HG03432 (cell line): ENCODE data around the gene ANKRD44.

Experiments used
- ATAC-seq: cut with Tn5 transposase; IDR thresholded peaks from one replicate; pipeline ENCODE4 v1.9.1; 2021; ENCODE audit warnings: mild to moderate bottlenecking, moderate library complexity; ENCODE audit not compliant: unreplicated experiment

ANKRD44 gene

DNA sequence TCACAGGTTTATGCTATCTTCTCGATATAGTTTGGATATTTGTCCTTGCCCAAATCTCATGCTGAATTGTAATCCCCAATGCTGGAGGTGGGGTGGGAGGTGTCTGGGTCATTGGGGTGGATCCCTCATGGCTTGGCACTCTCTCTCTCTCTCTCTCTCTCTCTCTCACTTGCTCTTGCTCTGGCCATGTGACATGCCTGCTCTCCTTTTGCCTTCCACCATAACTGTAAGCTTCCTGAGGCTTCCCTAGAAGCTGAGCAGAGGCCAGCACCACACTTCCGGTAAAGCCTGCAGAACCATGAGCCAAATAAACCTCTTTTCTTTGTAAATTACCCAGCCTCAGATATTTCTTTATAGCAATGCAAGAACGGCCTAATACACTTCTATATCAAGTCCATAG lies 342.8 kb downstream of the ANKRD44 start:
- ATAC-seq: no peak

DNA sequence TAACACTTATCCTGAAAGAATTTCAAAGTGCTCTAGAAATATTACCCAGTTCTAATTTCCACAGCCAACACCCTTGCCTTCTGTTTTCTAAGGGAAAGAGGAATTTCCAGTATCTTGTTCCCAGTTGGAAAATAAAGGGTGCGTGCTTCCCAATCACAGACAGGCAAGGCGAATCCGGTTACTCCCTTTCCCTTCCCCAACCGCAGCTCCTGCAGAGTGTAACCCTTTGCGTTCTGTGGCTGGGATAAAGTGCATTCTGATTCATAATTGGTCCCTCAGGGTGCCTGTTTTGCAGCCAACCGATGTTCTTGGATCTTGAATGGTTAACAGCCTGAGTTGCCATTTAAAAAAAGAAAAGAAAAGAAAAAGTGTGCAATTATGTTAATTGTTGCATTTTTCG lies 343.5 kb downstream of the ANKRD44 start:
- ATAC-seq: no peak

DNA sequence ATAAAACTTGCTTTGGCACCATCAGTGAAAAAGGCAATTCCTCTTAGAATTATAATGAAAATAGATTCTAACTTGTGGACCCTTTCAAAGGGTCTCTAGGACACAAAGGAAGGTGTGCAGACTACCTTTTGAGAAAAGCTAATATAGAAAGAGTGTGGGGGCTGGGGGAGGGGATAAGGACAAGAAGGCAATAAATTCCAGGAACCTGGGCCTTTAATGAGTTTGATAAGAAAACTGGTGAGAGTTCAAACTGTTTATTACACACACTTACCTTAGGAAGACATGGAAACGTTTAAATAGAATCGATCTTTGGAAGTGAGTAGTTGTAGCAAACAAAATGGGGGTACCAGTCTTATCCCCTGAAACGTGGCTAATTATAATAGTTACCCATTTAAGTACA lies 344.5 kb downstream of the ANKRD44 start:
- ATAC-seq: no peak

DNA sequence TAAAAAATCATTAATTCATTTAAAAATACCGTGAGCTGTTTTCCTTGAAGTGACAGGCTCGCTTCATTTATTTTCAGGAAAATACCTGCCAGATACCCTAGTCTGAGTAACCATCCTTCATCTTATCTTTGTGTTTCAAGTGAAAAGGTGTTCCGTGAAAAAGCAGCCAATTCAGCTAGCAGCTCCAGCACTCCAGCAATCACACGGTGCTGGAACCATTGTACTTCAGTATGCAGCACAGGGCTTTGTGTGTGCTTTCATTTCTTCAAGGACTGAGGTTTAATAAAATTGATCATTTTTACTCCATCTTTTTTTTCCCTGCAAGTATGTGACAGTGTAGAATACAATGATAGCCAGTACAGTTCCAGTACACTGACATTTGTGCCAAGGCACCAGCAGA lies 344.9 kb downstream of the ANKRD44 start:
- ATAC-seq: no peak

DNA sequence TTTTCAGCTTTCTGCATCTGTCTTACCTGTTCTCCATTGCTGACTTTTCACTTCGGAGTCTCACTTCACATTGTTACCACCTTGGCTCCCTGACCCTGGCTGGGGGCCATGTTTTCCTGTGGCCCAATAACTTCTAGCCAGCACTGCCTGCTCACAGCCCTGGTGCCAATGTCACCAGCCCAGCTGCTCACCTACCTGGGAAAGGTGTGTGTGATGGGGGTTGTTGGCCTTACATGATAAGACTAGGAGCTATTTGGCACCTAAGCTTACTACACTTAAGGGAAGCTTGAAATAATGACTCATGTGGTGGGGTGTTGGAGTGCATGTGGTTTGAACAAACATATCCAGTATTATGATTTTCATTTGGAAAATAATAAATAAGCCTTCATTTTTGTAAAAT lies 346.6 kb downstream of the ANKRD44 start:
- ATAC-seq: no peak

DNA sequence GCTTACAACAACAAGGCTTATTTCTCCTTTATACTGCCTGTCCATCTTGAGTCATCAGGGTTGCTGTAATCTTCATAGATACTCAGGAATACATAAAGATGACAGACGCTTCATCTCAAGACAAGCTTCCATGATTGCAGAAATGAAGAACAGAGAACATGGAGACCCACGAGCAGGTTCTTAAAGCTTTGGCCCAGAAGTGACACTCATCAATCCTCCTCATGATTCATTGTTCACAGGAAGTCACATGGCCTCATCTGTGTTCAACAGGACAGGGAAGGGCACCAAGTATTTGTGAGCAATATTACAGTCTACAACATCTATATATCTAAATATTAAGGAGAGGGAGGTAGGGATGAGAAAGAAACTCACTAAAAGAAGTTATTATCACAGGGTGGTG lies 347.5 kb downstream of the ANKRD44 start:
- no peak for ATAC-seq

DNA sequence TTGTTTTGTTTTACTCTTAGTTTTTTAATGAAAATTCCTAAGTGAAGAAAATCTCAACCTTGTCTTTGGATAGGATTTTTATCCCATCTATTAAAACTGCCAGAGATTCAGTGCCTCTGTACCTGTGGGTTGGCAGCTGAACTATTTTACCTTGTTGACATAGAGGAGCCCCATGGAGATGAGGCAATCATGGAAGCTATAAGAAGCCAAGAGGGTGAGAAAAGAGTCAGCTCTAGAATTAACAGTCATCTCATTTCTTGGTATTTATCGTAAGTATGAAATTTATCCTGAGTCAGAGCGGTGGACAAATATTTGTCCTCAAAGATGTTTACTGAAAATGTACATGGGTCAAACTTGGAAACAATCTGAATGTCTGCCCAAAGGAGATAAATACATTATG lies 348.3 kb downstream of the ANKRD44 start:
- no peak for ATAC-seq

DNA sequence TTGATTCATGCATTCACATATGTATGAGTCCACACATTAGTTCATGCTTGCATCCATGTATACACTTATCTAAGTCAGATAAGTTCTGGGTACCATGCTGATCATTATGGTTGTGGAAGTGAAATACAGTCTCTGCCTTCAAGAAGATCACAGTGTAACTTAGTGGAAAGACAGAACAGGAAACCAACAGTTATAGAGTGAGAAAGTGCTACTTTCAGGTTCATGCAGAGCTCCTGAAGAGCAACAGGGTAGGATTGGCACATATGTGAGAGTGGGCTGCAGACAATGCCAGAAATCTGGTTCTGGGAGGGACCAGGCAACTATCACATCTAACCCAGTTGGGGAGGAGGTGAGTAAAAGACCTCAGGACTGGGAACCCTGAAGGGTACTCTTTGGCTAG lies 348.7 kb downstream of the ANKRD44 start:
- peak; percentile 99 for ATAC-seq

DNA sequence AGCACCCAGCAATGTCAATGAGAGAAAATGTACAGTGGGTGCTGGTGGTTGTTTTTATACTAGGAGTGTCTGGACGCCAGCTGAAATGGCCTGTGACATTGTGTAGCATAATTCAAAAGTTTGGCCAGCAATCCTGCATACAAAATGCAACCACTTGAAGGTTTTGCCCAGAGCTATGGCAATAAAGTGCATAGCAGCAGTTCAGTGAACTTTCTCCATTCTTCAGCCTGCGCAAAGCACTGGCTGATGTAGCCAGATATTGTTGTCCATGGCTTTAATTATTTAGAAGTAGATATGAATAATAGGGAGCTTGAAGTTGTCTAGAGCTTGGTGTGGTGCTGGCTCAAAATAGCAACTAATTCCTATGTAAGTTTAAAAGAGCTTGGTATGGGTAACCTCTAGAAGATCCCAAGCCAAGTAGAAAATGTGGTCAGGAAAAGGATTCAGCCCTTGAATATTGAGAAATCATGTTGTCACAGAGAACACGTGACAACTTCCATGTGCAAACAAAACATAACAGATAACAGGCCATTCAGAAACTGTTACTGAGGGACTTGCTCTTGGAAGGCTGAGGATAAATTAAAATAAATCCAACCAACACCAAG lies 350.7 kb downstream of the ANKRD44 start:
- no peak for ATAC-seq

DNA sequence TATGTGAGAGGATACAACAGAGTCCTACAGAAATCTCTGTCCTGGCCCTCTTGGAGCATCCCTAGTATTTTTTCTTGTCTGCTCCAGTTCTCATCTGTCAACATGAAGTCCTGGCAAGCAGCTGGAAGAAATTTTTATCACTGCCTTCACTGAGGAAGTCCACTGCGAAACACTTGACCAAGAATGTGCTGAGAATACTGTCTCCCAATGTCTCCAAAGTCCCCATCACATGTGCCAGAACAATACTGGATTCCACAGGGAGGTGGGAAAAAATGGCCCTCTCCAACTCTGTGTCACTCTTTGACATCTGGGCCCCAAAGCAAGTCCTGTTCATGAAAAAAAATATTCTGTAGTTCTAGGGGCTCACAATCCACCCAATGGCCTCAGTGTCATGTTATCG lies 351.3 kb downstream of the ANKRD44 start:
- ATAC-seq: no peak

DNA sequence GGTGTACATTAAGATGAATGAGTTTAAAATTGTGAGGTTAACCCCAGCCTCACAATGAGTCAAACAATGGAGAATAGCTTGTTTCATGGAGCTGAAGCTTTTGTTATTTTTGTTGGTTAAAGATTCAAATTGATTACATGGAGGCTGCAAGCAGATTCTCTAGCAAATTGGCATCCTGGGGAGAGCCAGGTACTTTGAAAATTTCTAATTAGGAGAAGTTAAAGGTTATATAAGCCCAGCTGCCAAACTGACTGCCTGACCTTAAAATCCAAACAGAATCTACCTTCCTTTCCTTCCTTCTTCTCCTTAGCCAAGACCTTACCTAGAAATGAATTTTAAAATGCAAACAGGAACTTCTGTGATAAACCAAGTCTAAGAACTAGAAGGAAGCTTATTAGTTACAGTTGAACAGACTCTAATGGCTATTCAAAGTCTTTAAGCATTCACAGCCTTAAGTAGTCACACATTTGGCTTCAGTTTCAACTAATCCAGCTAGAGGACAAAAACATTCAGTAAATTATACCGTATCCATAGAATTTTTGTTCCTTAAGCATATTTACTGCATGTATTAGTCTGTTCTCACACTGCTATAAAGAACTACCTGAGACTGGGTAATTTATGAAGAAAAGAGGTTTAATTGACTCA lies 352.6 kb downstream of the ANKRD44 start:
- no peak for ATAC-seq

DNA sequence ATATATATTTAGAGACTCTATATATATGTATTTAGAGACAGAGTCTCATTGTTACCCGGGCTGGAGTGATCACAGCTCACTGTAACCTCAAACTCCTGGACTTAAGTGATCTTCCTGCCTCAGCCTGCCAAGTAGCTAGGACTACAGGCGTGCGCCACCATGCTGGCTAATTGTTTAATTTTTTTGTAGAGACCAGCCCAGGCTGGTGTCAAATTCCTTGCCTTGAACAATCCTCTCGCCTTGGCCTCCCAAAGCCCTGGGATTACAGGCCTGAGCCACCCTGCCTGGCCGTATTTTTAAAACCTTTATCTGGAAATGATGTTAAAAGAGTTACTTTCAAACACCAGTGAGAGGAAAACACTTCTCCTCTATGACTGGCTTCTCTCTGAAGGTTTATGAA lies 353.1 kb downstream of the ANKRD44 start:
- no peak for ATAC-seq

DNA sequence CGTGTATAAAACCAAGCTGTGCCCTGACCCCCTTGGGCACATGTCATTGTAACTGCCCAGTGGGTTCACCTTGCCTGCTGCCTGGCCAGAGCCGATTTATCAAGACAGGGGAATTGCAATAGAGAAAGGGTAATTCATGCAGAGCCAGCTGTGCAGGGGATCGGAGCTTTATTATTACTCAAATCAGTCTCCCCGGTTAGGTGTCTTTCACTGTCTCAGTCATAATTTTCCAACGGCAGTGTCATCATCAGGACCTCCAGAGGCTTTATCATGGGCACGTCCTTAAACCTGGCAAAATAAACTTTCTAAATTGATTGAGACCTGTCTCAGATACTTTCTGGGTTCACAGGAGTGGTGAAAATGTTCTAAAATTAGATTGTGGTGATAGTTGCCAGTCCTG lies 354.5 kb downstream of the ANKRD44 start:
- no peak for ATAC-seq

DNA sequence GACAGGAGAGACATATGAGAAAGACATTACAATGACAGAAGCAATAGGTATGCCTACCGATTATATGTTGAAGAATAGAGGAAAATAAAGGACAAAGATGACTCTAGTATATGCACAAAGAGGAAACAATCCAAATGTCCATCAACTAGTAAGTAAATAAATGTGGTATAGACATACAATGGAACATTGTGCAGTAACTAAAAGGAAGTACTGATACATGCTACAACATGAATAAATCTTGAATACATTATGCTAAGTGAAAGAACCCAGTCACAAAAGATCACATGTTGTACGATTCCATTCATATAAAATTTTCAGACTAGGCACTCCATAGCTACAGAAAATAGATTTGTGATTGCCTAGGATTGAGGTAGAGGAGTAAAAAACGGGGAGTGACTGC lies 355.5 kb downstream of the ANKRD44 start:
- ATAC-seq: no peak

DNA sequence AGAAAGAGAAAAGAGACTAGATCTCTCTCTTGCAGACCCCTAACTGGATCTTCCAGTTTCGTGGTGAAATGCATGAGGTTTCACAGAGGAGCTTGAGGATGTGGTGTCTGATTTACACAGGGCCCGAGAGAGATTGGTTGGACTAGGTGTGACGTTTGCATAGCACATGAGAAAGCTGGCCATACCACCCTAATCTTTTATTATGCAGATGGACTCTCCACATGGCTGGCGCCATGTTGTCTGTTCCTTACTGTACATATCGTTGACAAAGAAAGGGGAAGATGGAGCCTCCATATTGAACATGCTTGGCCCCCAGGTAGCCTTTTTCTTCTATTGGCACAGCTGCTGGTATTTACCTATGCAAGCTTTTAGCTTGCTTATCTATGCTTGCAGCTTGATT lies 356.6 kb downstream of the ANKRD44 start:
- no peak for ATAC-seq

DNA sequence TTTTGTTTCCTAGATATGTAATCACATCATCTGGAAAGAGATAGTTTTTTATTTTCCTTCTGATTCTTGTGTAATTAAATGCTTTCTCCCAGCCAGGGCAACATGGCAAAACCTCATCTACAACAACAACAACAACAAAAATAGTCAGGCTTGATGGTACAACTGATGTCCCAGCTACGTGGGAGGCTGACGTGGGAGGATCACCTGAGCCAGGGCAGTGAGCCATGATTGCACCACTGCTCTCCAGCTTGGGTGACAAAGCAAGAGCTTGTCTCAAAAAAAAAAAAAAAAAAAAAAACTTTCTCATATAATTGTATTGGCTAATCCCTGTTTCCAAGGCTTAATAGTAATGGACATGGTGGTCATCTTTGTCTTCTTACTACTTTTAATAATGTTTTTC lies 357.6 kb downstream of the ANKRD44 start:
- ATAC-seq: no peak

DNA sequence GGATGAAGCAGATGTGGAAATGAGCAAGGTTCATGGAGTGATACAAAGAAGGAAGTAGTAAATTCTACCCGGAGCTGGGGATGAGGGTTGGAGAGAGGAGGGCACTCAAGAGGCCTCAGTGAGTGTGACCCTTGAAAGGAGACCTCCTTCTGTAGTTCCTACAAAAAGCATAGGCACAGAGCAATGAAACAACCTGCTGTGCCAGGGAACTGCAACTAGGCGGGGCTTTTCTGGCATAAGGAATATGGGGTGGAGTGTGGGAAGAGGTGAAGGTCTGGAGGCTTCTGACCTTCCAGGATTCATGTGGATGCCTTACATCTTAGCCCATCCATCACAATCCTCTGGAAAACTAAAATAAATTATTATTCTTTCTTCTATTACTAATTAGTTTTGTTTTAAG lies 358.6 kb downstream of the ANKRD44 start:
- no peak for ATAC-seq

DNA sequence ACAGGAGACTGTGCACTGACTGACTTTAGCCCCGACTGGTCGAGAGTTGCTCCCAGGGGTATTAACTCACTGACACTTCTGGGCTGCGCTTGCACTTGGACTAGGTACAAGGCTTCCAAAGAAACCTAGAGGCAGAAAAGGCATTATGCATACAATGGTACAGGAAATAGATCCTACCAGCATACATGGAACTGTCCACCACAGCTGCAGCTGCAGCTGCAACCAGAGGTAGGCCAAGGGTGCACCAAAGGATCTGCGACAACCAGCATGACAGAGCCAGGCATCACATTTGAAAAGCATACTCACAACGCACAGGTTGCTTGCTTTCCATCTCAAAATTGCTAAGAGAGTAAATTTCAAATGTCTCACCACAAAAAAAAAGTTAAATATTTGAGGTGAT lies 361.5 kb downstream of the ANKRD44 start:
- ATAC-seq: no peak

DNA sequence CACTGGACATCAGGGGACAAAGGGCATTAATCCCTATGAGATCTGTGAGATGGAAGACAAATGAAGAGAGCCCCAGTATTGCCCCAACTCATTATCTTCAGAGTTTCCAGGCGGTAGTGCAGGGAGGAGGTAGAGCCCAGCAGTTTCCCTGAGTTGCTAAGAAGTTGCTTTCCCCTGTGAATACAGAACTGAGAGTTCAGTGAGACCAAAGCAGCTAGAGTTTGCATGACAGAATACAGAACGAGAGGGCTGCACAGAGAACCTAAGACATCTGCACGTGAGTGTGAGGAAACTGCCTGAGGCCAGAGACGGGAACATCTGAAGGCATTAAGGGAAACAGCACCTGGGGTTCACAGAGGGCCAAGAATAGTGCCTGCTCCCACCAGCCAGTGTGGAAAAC lies 366.0 kb downstream of the ANKRD44 start:
- ATAC-seq: peak; percentile 96

DNA sequence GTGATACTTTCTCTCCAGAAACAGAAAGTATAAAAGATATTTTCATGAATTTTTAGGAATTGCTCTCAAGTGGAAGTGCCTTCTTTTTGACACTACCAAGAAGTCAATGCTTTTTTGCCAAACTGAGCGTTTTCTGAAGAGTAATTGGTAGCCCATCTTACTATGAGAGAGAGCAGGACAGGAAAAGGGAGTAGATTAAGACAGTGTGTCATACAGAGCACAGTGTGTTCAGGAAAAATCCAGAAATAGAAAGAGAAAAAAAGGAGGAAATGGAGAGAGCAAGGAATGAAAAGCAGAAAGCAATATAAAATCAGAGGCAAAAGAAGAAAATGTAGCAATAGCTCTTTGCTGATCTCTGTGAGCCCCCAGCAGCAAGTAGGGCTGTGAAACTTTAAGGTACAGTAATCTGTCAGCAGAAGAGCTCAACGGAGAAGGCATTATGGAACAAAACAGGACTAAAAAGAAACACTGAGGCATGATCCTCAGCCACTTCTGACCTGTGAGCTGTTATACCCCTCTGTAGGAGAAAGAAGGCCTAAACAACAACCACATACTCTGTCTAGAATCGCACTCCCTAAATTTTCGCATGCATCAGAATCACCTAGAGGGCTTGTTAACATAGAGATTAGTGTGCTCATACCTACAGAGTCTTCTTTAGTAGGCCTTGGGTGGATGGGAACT lies 369.0 kb downstream of the ANKRD44 start:
- no peak for ATAC-seq

DNA sequence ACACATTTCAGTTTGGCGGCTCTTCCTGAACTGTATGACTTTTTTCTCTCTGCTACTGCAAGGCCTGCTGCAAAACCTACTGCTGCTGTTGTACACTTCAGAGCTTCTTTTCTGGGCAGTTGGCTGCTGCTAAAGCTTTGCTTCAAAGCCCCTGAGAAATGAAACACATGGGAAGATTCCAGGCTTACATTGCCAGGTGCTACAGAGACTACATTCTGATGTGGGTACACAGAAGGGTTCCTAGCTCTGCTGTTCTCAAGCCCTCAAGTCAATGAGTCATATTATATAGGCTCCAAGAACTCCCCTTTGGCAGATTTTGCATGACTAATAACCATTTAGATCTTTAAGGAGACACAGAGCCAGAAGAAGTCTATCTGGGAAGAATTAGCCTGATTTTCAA lies 371.2 kb downstream of the ANKRD44 start:
- ATAC-seq: no peak
